ENCODE measurements around the gene USP3.

The USP3 gene

GRCh38 chr15:63593705-63594671, 89.6 kb downstream of the USP3 start:
- ATAC-seq: no peak
- TF ChIP-seq, protein P1, sequence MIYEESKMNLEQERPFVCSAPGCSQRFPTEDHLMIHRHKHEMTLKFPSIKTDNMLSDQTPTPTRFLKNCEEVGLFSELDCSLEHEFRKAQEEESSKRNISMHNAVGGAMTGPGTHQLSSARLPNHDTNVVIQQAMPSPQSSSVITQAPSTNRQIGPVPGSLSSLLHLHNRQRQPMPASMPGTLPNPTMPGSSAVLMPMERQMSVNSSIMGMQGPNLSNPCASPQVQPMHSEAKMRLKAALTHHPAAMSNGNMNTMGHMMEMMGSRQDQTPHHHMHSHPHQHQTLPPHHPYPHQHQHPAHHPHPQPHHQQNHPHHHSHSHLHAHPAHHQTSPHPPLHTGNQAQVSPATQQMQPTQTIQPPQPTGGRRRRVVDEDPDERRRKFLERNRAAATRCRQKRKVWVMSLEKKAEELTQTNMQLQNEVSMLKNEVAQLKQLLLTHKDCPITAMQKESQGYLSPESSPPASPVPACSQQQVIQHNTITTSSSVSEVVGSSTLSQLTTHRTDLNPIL (CRISPR knock-in tag; IDR thresholded peaks at IDR 0.05; ENCODE audit: low read depth): no peak
- TF ChIP-seq RARB (CRISPR knock-in tag; IDR thresholded peaks at IDR 0.05) (no peak), ISL1 (CRISPR knock-in tag; IDR thresholded peaks at IDR 0.05) (no peak), SNAI2 (CRISPR knock-in tag; IDR thresholded peaks at IDR 0.05) (no peak), PPARA (CRISPR knock-in tag; IDR thresholded peaks at IDR 0.05; ENCODE audit: borderline replicate concordance) (no peak), ZNF70 (CRISPR knock-in tag; IDR thresholded peaks at IDR 0.05) (no peak), CSRNP3 (CRISPR knock-in tag; IDR thresholded peaks at IDR 0.05) (no peak), TCF4 (CRISPR knock-in tag; IDR thresholded peaks at IDR 0.05; ENCODE audit: borderline replicate concordance) (no peak), ZNF8 (CRISPR knock-in tag; IDR thresholded peaks at IDR 0.05) (no peak), ZFP3 (CRISPR knock-in tag; IDR thresholded peaks at IDR 0.05) (no peak)
- TF ChIP-seq, protein P2, sequence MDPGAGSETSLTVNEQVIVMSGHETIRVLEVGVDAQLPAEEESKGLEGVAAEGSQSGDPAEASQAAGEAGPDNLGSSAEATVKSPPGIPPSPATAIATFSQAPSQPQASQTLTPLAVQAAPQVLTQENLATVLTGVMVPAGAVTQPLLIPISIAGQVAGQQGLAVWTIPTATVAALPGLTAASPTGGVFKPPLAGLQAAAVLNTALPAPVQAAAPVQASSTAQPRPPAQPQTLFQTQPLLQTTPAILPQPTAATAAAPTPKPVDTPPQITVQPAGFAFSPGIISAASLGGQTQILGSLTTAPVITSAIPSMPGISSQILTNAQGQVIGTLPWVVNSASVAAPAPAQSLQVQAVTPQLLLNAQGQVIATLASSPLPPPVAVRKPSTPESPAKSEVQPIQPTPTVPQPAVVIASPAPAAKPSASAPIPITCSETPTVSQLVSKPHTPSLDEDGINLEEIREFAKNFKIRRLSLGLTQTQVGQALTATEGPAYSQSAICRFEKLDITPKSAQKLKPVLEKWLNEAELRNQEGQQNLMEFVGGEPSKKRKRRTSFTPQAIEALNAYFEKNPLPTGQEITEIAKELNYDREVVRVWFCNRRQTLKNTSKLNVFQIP (CRISPR knock-in tag; IDR thresholded peaks at IDR 0.05; ENCODE audit: borderline replicate concordance, low read depth): no peak

GRCh38 chr15:63595065-63595464, 90.7 kb downstream of the USP3 start:
- TF ChIP-seq ISL1 (CRISPR knock-in tag; IDR thresholded peaks at IDR 0.05) (no peak), BACH2 (CRISPR knock-in tag; IDR thresholded peaks at IDR 0.05; ENCODE audit: borderline replicate concordance) (no peak), TSHZ2 (CRISPR knock-in tag; IDR thresholded peaks at IDR 0.05) (no peak), OSR1 (CRISPR knock-in tag; IDR thresholded peaks at IDR 0.05) (no peak), CSDC2 (CRISPR knock-in tag; IDR thresholded peaks at IDR 0.05) (no peak), TCF4 (CRISPR knock-in tag; IDR thresholded peaks at IDR 0.05; ENCODE audit: borderline replicate concordance) (no peak), ZNF8 (CRISPR knock-in tag; IDR thresholded peaks at IDR 0.05) (no peak), ZFP30 (CRISPR knock-in tag; IDR thresholded peaks at IDR 0.05) (no peak), ZNF565 (CRISPR knock-in tag; conservative IDR thresholded peaks at IDR 0.05; ENCODE audit: low read depth) (no peak), TOX (CRISPR knock-in tag; IDR thresholded peaks at IDR 0.05; ENCODE audit: borderline replicate concordance) (no peak)
- ATAC-seq: no peak

DNA sequence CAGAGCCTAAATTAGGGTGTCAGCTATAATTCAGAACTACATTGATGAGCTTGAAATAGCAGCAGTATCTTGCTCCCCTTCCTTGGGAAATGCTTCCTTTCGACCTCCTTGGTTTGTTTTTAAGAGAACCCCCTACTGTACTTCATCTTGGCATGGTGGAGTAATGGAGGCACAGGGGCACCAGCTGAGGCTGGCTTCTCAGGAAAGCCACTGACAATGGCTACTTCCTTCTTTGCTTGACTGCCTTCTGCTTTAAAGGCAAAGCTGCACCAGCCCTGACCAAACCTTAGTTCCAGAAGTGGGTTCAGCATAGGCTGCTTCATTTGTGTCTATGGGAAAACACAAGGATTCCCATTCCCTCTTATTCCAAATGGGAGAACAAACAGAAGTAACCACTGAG, 91.3 kb downstream of the USP3 start:
- no peak for ATAC-seq
- TF ChIP-seq ZNF8 (CRISPR knock-in tag; IDR thresholded peaks at IDR 0.05): no peak
- no peak for TF ChIP-seq BACH2 (CRISPR knock-in tag; IDR thresholded peaks at IDR 0.05; ENCODE audit: borderline replicate concordance)
- TF ChIP-seq PATZ1 (CRISPR knock-in tag; IDR thresholded peaks at IDR 0.05; ENCODE audit: borderline replicate concordance): no peak
- TF ChIP-seq PPARA (CRISPR knock-in tag; IDR thresholded peaks at IDR 0.05; ENCODE audit: borderline replicate concordance): no peak
- no peak for TF ChIP-seq ZC3H10 (CRISPR knock-in tag; IDR thresholded peaks at IDR 0.05)
- TF ChIP-seq TCF4 (CRISPR knock-in tag; IDR thresholded peaks at IDR 0.05; ENCODE audit: borderline replicate concordance): no peak
- no peak for TF ChIP-seq ESRRG (CRISPR knock-in tag; IDR thresholded peaks at IDR 0.05)
- TF ChIP-seq, protein P1 (CRISPR knock-in tag; IDR thresholded peaks at IDR 0.05; ENCODE audit: low read depth): no peak
- no peak for TF ChIP-seq TOX (CRISPR knock-in tag; IDR thresholded peaks at IDR 0.05; ENCODE audit: borderline replicate concordance)
- TF ChIP-seq ISL1 (CRISPR knock-in tag; IDR thresholded peaks at IDR 0.05): no peak
- TF ChIP-seq ZNF70 (CRISPR knock-in tag; IDR thresholded peaks at IDR 0.05): no peak
- no peak for TF ChIP-seq ZFP30 (CRISPR knock-in tag; IDR thresholded peaks at IDR 0.05)
- TF ChIP-seq ARNTL (CRISPR knock-in tag; IDR thresholded peaks at IDR 0.05; ENCODE audit: borderline replicate concordance, low read depth): no peak
- no peak for TF ChIP-seq GLIS3 (CRISPR knock-in tag; IDR thresholded peaks at IDR 0.05)
- no peak for TF ChIP-seq SNAI2 (CRISPR knock-in tag; IDR thresholded peaks at IDR 0.05)
- TF ChIP-seq CSRNP3 (CRISPR knock-in tag; IDR thresholded peaks at IDR 0.05): no peak

All from SK-N-SH treated with all-trans-retinoic acid at 6 μM for 48 hours (cell line).